ENCODE data around the gene PALLD. TPM values are rescaled to one million over a fixed set of nuclear protein-coding genes. Genes with fewer than 3 reads are reported as not detected.
A peak's percentile ranks its signal among the peaks of the same experiment; 100 is the strongest.
"Not testable (repeated sequence)": the region's sequence is repeated elsewhere in the genome, so short reads cannot be mapped to it uniquely, and the experiment has no call there.

Gene PALLD
- total and polyA plus RNA-seq, 12 donors: 169 to 1,537 (median 667) TPM

DNA sequence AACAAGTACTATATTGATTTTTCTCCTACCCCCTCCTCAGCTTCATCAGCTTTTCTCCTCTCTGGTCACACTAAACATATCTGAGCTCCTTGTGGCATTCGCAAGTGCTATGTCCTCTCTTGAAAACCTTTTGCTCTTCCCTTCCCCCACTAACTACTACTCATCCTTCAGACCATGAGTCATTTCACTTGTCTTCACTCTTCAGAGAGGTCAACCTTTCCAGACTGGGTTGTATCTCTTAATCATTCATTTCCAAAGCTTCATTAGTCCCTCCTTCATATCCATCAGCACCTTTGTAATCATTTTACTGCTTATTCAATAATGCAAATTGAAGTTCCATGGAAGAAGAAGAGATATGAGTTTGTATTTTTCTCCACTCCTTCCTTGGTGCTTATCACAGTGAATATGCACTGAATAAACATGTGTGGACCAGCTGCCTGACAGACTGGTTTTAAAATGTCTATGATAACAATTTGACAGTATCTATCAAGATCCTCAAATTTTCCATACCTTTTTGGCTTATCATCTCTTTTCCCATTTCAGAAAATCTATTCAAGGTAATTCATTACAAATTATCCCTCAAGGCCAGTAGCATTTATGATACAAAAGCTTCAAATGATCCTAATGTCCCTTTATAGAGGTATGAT lies 45.0 kb upstream of the PALLD start:
- Histone ChIP-seq H3K9me3 (no peaks in the 10 kb centered on the region), H3K4me3 (no peak overlapping the region), H3K27ac (peak overlapping the region in 1 of 10 donors; percentile 41), H3K36me3 (peaks cover 0 to 81% (median 9%) of the 10 kb centered on the region in 9 donors), H3K4me1 (peaks cover 0 to 27% (median 0%) of the 10 kb centered on the region in 9 donors), H3K27me3 (no peaks in the 10 kb centered on the region)
- ATAC-seq (peak in 1 of 8 donors; percentile 87), DNase-seq (no peak)
- WGBS, 2 donors: 66 to 75% methylated on average over 1 of the region's 1 CpG
- no peak for TF ChIP-seq CTCF (IDR thresholded peaks at IDR 0.05)
- intact Hi-C loops (cut with DNase I): no loop called here

- intact Hi-C loops (cut with DNase I): no loop called here
- Histone ChIP-seq H3K9me3 (peaks cover 0 to 1% (median 0%) of the 10 kb centered on the region in 11 donors), H3K27ac (no peak overlapping the region), H3K4me1 (peaks cover 0 to 27% (median 0%) of the 10 kb centered on the region in 9 donors), H3K4me3 (no peak overlapping the region), H3K36me3 (peaks cover 0 to 80% (median 9%) of the 10 kb centered on the region in 9 donors), H3K27me3 (no peaks in the 10 kb centered on the region)
- DNase-seq (no peak), ATAC-seq (no peak)
- WGBS, 2 donors: 94 to 96% methylated on average over 5 of the region's 5 CpGs
- no peak for TF ChIP-seq CTCF (IDR thresholded peaks at IDR 0.05)
Observed at GRCh38 chr4:168453146-168453545, 43.7 kb upstream of the PALLD start.

DNA sequence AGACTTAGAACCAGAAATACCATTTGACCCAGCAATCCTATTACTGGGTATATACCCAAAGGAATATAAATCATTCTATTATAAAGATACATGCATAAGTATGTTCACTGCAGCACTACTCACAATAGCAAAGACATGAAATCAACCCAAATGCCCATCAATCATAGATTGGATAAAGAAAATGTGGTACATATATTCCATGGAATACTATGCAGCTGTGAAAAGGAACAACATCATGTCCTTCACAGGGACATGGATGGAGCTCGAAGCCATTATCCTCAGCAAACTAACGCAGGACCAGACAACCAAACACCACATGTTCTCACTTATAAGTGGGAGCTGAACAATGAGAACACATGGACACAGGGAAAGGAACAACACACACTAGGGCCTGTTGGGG lies 38.6 kb upstream of the PALLD start:
- H3K4me3 ChIP-seq; intact Hi-C loops (cut with DNase I); H3K27ac ChIP-seq; H3K9me3 ChIP-seq; H3K27me3 ChIP-seq; ATAC-seq; DNase-seq; H3K4me1 ChIP-seq: not testable (repeated sequence)
- H3K36me3 ChIP-seq: peaks cover 0 to 79% (median 12%) of the 10 kb centered on the region in 9 donors
- WGBS, 2 donors: 96 to 99% methylated on average over 2 of the region's 2 CpGs

DNA sequence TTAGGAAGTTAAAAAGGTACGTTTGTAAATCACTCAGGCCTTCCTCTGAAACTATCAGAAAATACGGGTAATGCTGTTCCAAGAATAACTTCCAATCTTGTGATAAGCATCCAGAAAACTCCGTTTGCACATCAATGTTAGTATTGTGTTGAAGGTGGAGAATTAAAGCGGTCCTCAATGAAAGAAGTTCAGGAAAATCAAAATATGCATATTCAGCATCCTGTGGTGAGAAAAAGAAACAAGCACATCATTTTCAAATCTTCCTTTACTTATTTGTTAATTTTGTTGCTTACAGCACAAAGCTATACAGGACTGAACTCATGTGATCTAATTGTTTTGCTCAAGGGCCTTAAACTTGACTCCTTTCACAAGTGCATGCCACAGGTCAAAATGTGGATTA lies 35.0 kb upstream of the PALLD start:
- 55 to 61% methylated on average over 4 of the region's 4 CpGs for WGBS, 2 donors
- Histone ChIP-seq H3K27ac (no peak overlapping the region), H3K4me3 (no peak overlapping the region), H3K36me3 (peaks cover 0 to 58% (median 3%) of the 10 kb centered on the region in 9 donors), H3K9me3 (peaks cover 0 to 6% (median 0%) of the 10 kb centered on the region in 11 donors), H3K4me1 (no peaks in the 10 kb centered on the region), H3K27me3 (no peaks in the 10 kb centered on the region)
- intact Hi-C loops (cut with DNase I): no loop called here
- no peak for TF ChIP-seq CTCF (IDR thresholded peaks at IDR 0.05)
- ATAC-seq (no peak), DNase-seq (no peak)

DNA sequence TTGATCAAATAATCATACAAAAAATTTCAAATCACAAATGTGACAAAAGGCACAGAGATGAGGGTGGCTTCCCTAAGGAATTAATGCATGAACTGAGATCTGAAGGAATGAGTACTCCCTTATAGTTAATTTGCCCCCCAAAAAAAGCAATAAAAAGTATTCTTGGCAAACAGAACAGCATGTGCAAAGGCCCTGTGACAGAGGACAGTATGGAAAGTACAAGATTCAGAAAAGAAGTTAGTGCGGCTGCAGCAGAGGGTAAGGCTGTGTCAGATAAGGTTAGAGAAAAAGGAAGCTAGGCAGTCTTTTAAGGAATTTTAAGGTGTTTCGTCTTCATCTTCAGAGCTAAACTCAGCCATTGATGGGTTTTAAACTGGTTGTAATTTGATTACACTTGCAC lies 23.9 kb upstream of the PALLD start:
- H3K36me3 ChIP-seq: peaks cover 0 to 52% (median 13%) of the 10 kb centered on the region in 9 donors
- ATAC-seq (no peak), DNase-seq (no peak)
- no peaks in the 10 kb centered on the region for H3K27me3 ChIP-seq
- peaks cover 0 to 9% (median 2%) of the 10 kb centered on the region in 11 donors for H3K9me3 ChIP-seq
- no peak overlapping the region for H3K4me3 ChIP-seq
- H3K27ac ChIP-seq: no peak overlapping the region
- H3K4me1 ChIP-seq: peaks cover 0 to 43% (median 11%) of the 10 kb centered on the region in 9 donors
- WGBS, 2 donors: 98 to 99% methylated on average over 2 of the region's 2 CpGs
- intact Hi-C loops (cut with DNase I): no loop called here
- TF ChIP-seq CTCF (IDR thresholded peaks at IDR 0.05): no peak
